Measurements from ENCODE around the gene RCOR1. TPM values are rescaled to one million over a fixed set of nuclear protein-coding genes. Genes with fewer than 3 reads are reported as not detected.

RCOR1 gene
- total and polyA plus RNA-seq, 11 donors = 2.7 to 20.9 (median 12.1) TPM

DNA sequence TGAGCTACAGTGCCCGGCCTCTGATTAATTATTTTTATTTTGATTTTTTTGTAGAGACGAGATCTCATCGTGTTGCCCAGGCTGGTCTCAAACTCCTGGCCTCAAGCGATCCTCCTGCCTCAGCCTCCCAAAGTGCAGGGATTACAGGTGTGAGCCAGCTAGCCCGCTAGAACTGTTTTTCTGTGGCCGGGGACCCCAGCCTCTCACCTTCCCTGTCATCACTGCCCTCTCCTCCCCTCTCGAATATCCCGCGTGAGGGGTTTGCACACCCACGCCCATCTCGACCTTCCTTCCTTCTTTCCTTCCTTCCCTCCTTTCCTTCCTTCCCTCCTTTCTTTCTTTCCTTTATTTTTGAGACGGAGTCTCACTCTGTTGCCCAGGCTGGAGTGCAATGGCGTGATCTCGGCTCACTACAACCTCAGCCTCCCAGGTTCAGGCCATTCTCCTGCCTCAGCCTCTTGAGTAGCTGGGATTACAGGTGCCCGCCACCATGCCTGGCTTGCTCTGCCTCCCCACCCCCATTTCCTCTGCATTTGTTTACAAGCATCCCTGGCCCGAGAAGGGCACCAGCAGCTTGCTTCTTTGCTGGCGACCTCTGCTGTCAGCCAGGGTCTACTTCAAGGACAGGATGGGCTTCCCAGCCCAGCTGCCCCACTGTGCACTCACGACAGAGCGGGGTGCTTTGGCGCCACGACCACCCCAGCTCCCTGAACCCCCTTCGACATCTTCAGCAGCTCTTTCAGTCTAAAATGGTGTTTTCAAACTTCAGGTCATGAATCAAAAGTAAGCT, 180.5 kb downstream of the RCOR1 start:
- Histone ChIP-seq H3K36me3 (no peaks in the 10 kb centered on the region), H3K27ac (no peak overlapping the region), H3K9me3 (no peaks in the 10 kb centered on the region), H3K4me3 (no peak overlapping the region), H3K27me3 (peaks cover 0 to 7% (median 0%) of the 10 kb centered on the region in 9 donors), H3K4me1 (peaks cover 0 to 33% (median 0%) of the 10 kb centered on the region in 12 donors)
- intact Hi-C loops (cut with DNase I) = loop anchor here in 4 of 10 donors (5.0 to 10.0 kb wide), 3 partner anchors 78 to 152 kb away; partner anchors contain the start of gene AMN (in 1 of the 4)
- ATAC-seq = no peak
- DNase-seq = no peak
- no peak for TF ChIP-seq POLR2A (IDR thresholded peaks at IDR 0.05)
- WGBS, 4 donors = 65 to 70% (median 67%) methylated on average over 21 to 22 of the region's 22 CpGs

DNA sequence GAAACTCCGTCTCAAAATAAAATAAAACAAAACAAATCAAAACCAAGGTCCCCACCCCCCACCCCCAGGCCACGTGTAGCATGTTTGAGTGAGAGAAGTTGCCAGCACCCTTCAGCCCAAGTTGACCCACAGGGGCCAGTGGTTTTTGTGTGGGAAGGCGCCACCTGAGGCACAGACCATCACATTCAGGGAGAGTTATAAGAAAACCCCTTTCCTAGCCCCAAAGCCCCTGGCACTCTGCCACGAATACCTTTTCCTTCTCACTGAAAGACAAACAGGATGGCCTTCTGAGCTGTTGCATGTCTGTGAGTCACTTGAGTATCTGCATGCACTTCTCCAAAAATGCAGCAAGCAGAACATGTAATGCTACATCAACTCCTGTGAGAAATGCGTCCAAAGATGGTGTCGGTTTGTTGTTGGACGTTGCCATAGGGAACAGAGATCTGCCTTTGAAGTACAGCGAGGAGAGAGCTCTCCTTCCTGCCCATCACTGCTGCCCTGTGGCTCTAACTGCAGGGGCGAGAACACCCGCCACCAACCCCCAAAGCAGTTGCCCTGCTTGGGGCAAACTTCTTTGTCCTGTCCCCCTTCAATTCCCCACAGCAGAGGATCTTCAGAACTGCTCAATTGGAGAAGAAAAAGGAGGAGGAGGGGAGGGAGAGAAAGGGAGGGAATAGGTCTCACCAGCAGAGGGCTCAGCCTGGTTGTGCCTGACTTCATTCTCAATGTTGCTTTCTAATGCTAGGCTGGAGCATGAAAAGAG, 182.1 kb downstream of the RCOR1 start:
- Histone ChIP-seq H3K4me3 (no peak overlapping the region), H3K27me3 (peaks cover 0 to 7% (median 0%) of the 10 kb centered on the region in 9 donors), H3K9me3 (no peaks in the 10 kb centered on the region), H3K27ac (no peak overlapping the region), H3K36me3 (no peaks in the 10 kb centered on the region), H3K4me1 (peaks cover 0 to 31% (median 8%) of the 10 kb centered on the region in 12 donors)
- 51 to 66% (median 53%) methylated on average over 10 of the region's 10 CpGs for WGBS, 4 donors
- ATAC-seq = peak in 3 of 4 donors; percentile 56 to 76 (median 62)
- DNase-seq = peak in 2 of 5 donors; percentile 35 to 40
- TF ChIP-seq POLR2A (IDR thresholded peaks at IDR 0.05) = no peak
- TF ChIP-seq, protein P1, sequence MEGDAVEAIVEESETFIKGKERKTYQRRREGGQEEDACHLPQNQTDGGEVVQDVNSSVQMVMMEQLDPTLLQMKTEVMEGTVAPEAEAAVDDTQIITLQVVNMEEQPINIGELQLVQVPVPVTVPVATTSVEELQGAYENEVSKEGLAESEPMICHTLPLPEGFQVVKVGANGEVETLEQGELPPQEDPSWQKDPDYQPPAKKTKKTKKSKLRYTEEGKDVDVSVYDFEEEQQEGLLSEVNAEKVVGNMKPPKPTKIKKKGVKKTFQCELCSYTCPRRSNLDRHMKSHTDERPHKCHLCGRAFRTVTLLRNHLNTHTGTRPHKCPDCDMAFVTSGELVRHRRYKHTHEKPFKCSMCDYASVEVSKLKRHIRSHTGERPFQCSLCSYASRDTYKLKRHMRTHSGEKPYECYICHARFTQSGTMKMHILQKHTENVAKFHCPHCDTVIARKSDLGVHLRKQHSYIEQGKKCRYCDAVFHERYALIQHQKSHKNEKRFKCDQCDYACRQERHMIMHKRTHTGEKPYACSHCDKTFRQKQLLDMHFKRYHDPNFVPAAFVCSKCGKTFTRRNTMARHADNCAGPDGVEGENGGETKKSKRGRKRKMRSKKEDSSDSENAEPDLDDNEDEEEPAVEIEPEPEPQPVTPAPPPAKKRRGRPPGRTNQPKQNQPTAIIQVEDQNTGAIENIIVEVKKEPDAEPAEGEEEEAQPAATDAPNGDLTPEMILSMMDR (IDR thresholded peaks at IDR 0.05) = peak; percentile 44 to 74 (median 60)
- intact Hi-C loops (cut with DNase I) = loop anchor here in 7 of 10 donors (5.0 to 10.0 kb wide), 5 partner anchors 77 to 150 kb away; partner anchors contain the start of gene AMN (in 1 of the 7)

DNA sequence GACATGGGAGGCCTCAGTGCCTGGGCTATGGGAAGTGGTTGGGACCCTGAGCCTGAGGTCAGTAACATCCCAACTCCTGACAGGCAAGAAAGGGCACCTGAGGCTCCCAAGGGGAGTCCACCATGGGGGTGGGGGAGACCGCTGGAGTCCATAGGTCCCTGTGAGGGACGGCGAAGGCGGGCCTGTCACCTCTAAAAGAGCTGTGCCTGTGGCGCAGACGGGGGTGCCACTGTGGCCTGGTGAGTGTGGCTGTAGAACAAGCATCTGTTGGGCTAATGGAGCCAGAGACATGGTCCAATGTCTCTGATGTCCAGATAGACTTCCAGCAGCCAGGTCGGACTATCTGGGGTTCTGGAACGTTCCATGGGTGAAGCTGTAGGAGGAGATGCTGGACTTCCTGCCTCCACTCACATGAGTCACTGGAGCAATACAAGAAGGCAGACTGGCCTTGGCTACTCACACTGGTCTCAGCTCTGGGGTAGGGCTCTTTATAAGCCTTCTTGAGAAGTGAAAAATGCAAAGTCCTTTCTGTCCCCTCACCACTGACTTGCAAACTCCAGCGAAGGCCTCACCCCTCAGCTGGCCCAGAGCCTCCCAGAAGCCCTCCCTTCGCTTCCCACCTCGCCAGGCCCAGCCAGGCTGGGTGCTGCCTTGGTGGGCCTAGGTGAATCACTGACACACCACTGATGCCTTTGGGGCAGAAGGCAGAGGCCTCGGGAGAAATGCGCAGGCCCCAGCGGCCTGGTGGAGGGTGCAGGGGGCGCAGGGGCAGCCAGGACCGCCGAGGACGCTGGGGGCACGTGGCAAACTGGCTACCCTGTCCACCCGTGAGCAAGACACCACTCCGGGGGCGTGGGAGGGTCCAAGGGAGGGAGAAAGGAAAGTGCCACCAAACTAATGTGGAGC, 183.7 kb downstream of the RCOR1 start:
- Histone ChIP-seq H3K4me3 (peak overlapping the region in 7 of 12 donors; percentile 21 to 97 (median 37)), H3K4me1 (peaks cover 0 to 45% (median 8%) of the 10 kb centered on the region in 12 donors), H3K27ac (peak overlapping the region in 11 of 12 donors; percentile 49 to 84 (median 60)), H3K9me3 (no peaks in the 10 kb centered on the region), H3K27me3 (no peaks in the 10 kb centered on the region), H3K36me3 (no peaks in the 10 kb centered on the region)
- ATAC-seq (peak; percentile 15 to 62 (median 36)), DNase-seq (peak in 1 of 5 donors; percentile 27)
- intact Hi-C loops (cut with DNase I) = loop anchor here in 4 of 10 donors (5.0 to 10.0 kb wide), 5 partner anchors 79 to 149 kb away; partner anchors contain the start of gene AMN (in 1 of the 4)
- WGBS, 4 donors = 89 to 90% (median 89%) methylated on average over 16 to 22 of the region's 22 CpGs
- TF ChIP-seq, protein P1 (IDR thresholded peaks at IDR 0.05) = no peak
- TF ChIP-seq POLR2A (IDR thresholded peaks at IDR 0.05) = no peak

Measured in heart left ventricle (tissue), 16 donors.